Measurements from ENCODE around the gene CERCAM.
"Not testable (repeated sequence)": the region's sequence is repeated elsewhere in the genome, so short reads cannot be mapped to it uniquely, and the experiment has no call there.

CERCAM gene

DNA sequence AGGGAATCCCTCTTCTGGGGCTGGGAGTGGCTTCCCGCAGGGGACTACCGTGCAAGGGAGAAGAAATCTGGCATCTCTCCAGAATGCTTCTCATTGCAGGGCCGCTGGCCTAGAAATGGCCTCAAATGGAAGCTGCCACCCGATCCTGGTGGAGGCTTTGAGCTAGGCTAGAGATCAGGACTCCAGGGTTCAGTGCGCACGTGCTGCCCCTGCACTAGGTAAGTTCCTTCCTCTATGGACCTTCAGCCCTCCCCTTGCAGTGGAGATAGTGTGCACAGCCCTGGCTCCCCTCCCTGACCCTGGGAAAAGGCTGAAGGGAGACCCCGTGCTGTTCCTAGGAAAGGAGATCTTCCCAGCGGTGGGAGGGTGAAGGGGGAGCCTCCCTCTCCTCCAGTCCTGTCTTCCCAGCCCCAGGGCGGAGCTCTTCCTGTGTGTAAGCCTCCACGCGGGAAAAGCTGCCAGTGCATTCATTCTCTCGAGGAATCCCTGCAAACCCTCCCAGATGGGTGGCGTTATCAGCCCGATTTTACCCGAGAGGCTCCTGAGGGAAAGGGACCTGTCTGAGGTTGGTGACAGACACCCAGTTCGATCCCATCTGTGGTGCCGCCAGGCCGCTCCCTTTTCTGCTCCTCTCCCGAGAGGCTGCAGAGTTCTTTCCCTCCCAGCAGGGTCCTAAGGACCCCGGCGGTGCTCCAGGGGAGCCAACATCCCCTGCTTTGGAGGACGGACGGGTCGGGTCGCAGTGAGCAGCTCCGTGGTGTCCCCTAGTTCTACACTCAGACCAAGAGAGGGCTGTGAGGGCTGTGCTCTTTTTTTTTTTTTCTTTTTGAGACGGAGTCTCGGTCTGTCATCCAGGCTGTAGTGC, 1.4 kb upstream of the CERCAM start:
- peak in 1 of 3 experiments; percentile 2 for DNase-seq (ENCODE audit: low read depth in 3 of 3)

GRCh38 chr9:128420060-128420650, 502 bp upstream of the CERCAM start:
- DNase-seq (ENCODE audit: low read depth in 3 of 3): peak; percentile 34 to 57 (median 43)

DNA sequence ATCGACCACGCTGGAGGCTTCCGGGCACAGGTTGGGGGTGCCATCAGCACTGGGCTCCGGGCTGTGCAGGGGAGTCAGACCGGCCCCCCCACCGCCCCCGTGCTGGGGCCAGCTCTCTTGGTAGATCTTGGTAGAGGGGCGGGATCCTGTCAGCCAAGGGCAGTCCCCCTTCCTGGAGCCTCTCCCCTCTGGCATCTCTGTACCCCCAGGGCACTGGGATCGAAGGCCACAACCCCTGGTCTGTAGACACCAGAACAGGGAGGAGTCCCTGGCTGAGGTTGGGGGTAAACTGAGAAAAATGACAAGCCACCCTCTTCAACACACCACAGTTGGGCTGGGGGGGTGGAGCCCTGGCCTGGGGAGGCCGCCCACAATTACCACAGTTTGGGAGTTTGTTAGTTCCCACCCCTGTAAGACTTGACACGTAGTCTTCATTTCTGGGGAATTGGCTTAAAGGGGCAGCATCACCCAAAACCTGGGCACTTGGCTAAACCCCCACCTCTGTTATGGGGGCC, 882 bp downstream of the CERCAM start:
- DNase-seq (ENCODE audit: low read depth in 3 of 3): peak in 1 of 3 experiments; percentile 4

DNA sequence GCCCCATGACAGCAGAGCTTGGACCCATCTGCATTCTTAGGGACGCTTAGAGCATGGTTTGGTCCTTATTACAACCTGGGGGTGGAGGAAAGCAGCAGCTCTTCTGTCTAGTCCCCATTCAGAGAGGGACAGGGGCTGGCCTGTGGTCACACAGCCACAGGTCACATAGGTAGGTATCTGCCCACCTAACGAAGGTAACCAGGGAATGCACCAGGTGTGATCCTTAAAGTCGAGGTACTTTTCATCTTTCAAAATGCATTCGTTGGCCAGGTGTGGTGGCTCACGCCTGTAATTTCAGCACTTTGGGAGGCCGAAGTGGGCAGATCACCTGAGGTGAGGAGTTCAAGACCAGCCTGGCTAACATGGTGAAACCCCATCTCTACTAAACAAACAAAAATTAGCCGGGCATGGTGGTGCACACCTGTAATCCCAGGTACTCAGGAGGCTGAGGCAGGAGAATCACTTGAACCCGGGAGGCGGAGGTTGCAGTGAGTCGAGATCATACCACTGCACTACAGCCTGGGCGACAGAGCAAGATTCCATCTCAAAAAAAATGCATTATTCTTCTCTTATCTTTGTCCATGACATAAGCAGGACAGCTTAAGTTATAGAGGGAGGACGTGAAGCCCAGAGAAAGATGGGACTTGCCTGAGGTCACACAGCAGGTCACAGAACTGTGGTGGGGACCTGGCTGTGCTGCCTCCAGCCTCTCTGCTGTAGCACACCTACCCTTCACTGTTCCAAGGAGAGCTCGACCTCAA, 1.5 kb downstream of the CERCAM start:
- DNase-seq (ENCODE audit: low read depth in 3 of 3): not testable (repeated sequence)

GRCh38 chr9:128422783-128423150, 2.1 kb downstream of the CERCAM start:
- no peak for DNase-seq (ENCODE audit: low read depth in 3 of 3)

- DNase-seq (ENCODE audit: low read depth in 3 of 3): not testable (repeated sequence)
These were observed 2.7 kb downstream of the CERCAM start for GRCh38 chr9:128423356-128423755.

DNA sequence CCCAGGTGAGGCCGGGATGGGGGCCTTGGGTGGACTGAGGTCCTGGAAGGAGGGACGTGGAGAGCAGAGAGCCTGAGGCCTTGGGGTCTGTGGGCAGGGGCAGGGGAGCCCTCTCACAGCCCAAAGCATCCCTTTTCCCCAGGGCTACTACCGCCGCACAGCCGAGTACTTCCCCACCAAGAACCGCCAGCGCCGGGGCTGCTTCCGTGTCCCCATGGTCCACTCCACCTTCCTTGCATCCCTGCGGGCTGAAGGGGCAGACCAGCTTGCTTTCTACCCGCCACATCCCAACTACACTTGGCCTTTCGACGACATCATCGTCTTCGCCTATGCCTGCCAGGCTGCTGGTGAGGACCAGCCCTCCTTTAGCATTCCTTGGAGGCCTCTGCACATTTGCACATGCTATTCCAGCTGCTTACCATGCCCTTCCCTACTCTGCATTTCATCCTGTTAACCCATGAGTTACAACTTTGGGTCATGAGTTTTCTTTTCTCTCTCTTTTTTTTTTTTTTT, 3.7 kb downstream of the CERCAM start:
- DNase-seq (ENCODE audit: low read depth in 3 of 3): no peak

GRCh38 chr9:128428644-128429512, 8.2 kb downstream of the CERCAM start:
- no peak for DNase-seq (ENCODE audit: low read depth in 3 of 3)

- no peak for DNase-seq (ENCODE audit: low read depth in 3 of 3)
These were observed 8.9 kb downstream of the CERCAM start for GRCh38 chr9:128429513-128430086.

DNA sequence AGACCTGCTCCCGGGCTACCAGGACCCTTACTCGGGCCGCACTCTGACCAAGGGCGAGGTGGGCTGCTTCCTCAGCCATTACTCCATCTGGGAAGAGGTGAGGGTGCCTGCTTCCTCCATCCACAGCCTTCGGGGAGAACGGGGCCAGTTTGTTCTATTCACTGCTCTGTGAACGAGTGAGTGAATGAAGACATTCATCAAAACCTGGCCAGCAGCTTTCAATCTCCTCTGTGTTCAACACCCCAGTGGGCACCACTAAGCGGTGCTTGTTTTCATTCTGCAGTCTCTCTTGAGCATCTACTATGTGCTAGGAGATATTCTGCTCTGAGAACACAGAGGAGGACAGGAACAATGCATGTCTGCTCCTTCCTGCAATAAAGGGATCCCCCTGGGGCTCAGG, 10.6 kb downstream of the CERCAM start:
- no peak for DNase-seq (ENCODE audit: low read depth in 3 of 3)

DNA sequence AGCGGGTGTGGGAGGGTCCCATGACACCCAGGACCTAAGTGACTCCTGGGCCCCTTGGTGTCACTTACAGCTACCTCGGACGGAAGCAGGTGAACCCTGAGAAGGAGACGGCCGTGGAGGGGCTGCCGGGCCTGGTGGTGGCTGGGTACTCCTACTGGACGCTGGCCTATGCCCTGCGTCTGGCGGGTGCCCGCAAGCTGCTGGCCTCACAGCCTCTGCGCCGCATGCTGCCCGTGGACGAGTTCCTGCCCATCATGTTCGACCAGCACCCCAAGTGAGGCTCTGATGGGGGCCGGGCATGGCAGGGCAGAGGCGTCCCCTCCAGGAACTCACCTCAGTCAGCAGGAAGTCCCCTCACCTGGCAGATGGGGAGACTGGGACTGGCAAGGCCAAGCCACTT, 13.7 kb downstream of the CERCAM start:
- no peak for DNase-seq (ENCODE audit: low read depth in 3 of 3)

- DNase-seq (ENCODE audit: low read depth in 3 of 3): no peak
These were observed 15.0 kb downstream of the CERCAM start for GRCh38 chr9:128435611-128436010.

GRCh38 chr9:128438343-128439109, 17.9 kb downstream of the CERCAM start:
- DNase-seq (ENCODE audit: low read depth in 3 of 3): peak; percentile 61 to 74 (median 70)

GRCh38 chr9:128439273-128439672, 18.6 kb downstream of the CERCAM start:
- no peak for DNase-seq (ENCODE audit: low read depth in 3 of 3)

- no peak for DNase-seq (ENCODE audit: low read depth in 3 of 3)
These were observed 21.5 kb downstream of the CERCAM start for GRCh38 chr9:128442150-128442549.

DNA sequence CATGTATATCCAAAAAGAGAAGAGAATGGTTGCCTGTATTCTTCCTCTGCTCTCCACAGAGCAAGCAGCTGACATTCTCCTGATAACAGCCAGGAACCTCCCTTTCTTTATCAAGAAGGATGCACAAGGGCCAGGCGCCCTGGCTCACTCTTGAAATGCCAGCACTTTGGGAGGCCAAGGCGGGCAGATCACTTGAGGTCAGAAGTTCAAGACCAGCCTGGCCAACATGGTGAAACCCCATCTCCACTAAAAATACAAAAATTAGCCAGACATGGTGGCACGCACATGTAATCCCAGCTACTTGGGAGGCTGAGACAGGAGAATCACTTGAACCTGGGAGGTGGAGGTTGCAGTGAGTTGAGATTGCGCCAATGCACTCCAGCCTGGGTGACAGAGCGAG, 25.8 kb downstream of the CERCAM start:
- not testable (repeated sequence) for DNase-seq (ENCODE audit: low read depth in 3 of 3)

DNA sequence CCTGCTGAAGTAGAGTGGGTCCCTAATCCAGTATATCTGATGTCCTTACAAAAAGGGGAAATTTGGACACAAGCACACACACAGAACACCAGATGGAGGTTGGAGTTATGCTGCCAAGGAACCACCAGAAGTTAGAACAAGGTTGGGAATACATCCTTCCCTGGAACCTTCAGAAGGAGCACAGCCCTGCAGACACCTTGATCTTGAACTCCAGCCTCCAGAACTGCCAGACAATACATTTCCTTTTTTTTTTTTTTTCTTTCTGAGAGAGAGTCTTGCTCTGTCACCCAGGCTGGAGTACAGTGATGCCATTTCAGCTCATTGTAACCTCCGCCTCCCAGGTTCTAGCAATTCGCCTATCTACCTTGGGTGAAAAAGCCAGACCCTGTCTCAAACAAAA, 28.1 kb downstream of the CERCAM start:
- DNase-seq (ENCODE audit: low read depth in 3 of 3): no peak

DNA sequence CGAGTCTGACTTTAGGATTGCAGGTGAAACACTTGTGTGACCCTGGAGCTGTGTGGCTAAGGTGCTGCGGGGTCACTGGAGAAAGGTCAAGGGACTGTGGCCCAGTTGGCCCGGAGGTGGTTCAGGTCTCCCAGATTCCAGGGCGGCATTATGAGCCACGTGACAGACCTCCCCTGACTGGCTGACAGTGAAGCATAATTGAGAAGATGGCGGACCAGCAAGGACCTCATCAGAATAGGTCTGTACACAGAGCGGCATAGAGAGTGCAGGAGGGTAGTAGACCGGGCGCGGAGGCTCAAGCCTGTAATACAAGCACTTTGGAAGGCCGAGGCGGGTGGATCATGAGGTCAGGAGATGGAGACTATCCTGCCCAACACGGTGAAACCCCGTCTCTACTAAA, 34.3 kb downstream of the CERCAM start:
- no peak for DNase-seq (ENCODE audit: low read depth in 3 of 3)

- DNase-seq (ENCODE audit: low read depth in 3 of 3): peak; percentile 97 to 98 (median 98)
These were observed 35.4 kb downstream of the CERCAM start, which contains the start of gene ODF2 for GRCh38 chr9:128455849-128456612. TSS of gene ODF2 (plus strand) at chr9:128456006. CDS start at chr9:128456092, 86 bp downstream.

Measured in stimulated activated CD4-positive, alpha-beta T cell treated with anti-CD3 and anti-CD28 coated beads, TNF-alpha, amount 100 ng/mL, for 4 hours (primary cell).